IMR-90 (cell line): ENCODE results near the gene CRIP1. TPM values are rescaled to one million over a fixed set of nuclear protein-coding genes. Genes with fewer than 3 reads are reported as not detected.

Experiments
- ATAC-seq: fragments of 200-7000 bp; cut with Tn5 transposase; 2 replicates; pipeline ENCODE4 v1.9.1; 2020; ENCODE audit warnings: low read depth, mild to moderate bottlenecking, moderate library complexity
- BruUV-seq: library from RNA; stranded (reverse); fragments of 400-500 nt; replicated peaks from 2 replicates; lab custom pipeline; 2021; lab: Mats Ljungman, UMichigan
- CTCF ChIA-PET: fragments of 300-600 bp; formaldehyde crosslinking; extraction: SDS; loops from one replicate; lab custom pipeline; 2021; ENCODE audit warnings: antibody characterized with exemption; lab: Yijun Ruan, JAX
- POLR2A ChIA-PET: fragments of 300-600 bp; sonication (Branson Sonifier 250); formaldehyde crosslinking; loops from one replicate; lab custom pipeline; 2022; ENCODE audit warnings: antibody characterized with exemption; ENCODE audit not compliant: unreplicated experiment; lab: Charles Lee
- DNase-seq: peaks from one replicate; pipeline ENCODE4 v3.0.0; 2013
- H2AFZ ChIP-seq: replicated peaks from 2 replicates; pipeline ENCODE3; 2013; ENCODE audit warnings: low read length, mild to moderate bottlenecking; ENCODE audit not compliant: poor library complexity
- H2AK5ac ChIP-seq: 2 replicates; pipeline ENCODE4 v1.6.1; 2013; ENCODE audit warnings: low read depth, low read length, inconsistent platforms
- H2AK9ac ChIP-seq: replicated peaks from 2 replicates; pipeline ENCODE3; 2013; ENCODE audit warnings: mild to moderate bottlenecking, low read depth, low read length, moderate library complexity; ENCODE audit not compliant: poor library complexity
- H2BK120ac ChIP-seq: 2 replicates; pipeline ENCODE4 v1.6.1; 2013; ENCODE audit warnings: low read depth, low read length, inconsistent platforms
- H2BK15ac ChIP-seq: 3 replicates; pipeline ENCODE4 v1.6.1; 2013; ENCODE audit warnings: low read depth, low read length, inconsistent platforms
- H2BK20ac ChIP-seq: 2 replicates; pipeline ENCODE4 v1.6.1; 2013; ENCODE audit warnings: low read depth, mild to moderate bottlenecking, inconsistent platforms, low read length, moderate library complexity
- H2BK5ac ChIP-seq: 2 replicates; pipeline ENCODE4 v1.6.1; 2013; ENCODE audit warnings: mild to moderate bottlenecking, low read depth, low read length, inconsistent platforms; ENCODE audit not compliant: poor library complexity, severe bottlenecking
- H3K14ac ChIP-seq: replicated peaks from 2 replicates; pipeline ENCODE4 v1.6.1; 2013; ENCODE audit warnings: low read depth, low read length, inconsistent platforms
- H3K18ac ChIP-seq: 2 replicates; pipeline ENCODE4 v1.6.1; 2013; ENCODE audit warnings: low read depth, low read length, control low read depth
- H3K23ac ChIP-seq: 2 replicates; pipeline ENCODE4 v1.6.1; 2013; ENCODE audit warnings: low read depth, low read length, inconsistent platforms
- H3K27ac ChIP-seq: 2 replicates; pipeline ENCODE4 v1.5.1; 2013; ENCODE audit warnings: mild to moderate bottlenecking, control low read depth, low read length; ENCODE audit not compliant: insufficient read depth
- H3K27me3 ChIP-seq: 2 replicates; pipeline ENCODE4 v1.6.1; 2013; ENCODE audit warnings: low read length; ENCODE audit not compliant: control insufficient read depth, insufficient read depth
- H3K36me3 ChIP-seq: 2 replicates; pipeline ENCODE4 v1.6.1; 2013; ENCODE audit warnings: low read length, mixed read lengths; ENCODE audit not compliant: control insufficient read depth, insufficient read depth
- H3K4ac ChIP-seq: 2 replicates; pipeline ENCODE4 v1.6.1; 2013; ENCODE audit warnings: low read depth, low read length, inconsistent platforms
- H3K4me1 ChIP-seq: 2 replicates; pipeline ENCODE4 v1.6.1; 2013; ENCODE audit warnings: low read length, mixed read lengths; ENCODE audit not compliant: control insufficient read depth, insufficient read depth
- H3K4me2 ChIP-seq: 2 replicates; pipeline ENCODE4 v1.6.1; 2013; ENCODE audit warnings: low read depth, mild to moderate bottlenecking, control low read depth, low read length, moderate library complexity
- H3K4me3 ChIP-seq: 2 replicates; pipeline ENCODE4 v1.5.1; 2013; ENCODE audit warnings: low read depth, mild to moderate bottlenecking, control low read depth, low read length, moderate library complexity; ENCODE audit not compliant: insufficient read depth
- H3K56ac ChIP-seq: 2 replicates; pipeline ENCODE4 v1.6.1; 2013; ENCODE audit warnings: low read length, inconsistent platforms; ENCODE audit not compliant: insufficient read depth; ENCODE audit errors: extremely low read depth
- H3K79me1 ChIP-seq, 2 experiments: 2 replicates each; pipeline ENCODE4 v1.6.1; 2013; ENCODE audit warnings: low read length in 2 of 2, inconsistent platforms in 1 of 2, low read depth in 1 of 2
- H3K9ac ChIP-seq: 2 replicates; pipeline ENCODE4 v1.6.1; 2013; ENCODE audit warnings: low read depth, low read length, control low read depth
- H3K9me1 ChIP-seq: 2 replicates; pipeline ENCODE4 v1.6.1; 2013; ENCODE audit warnings: low read length, inconsistent platforms; ENCODE audit not compliant: insufficient read depth
- H3K9me3 ChIP-seq: 2 replicates; pipeline ENCODE4 v1.6.1; 2013; ENCODE audit warnings: low read length; ENCODE audit not compliant: control insufficient read depth, insufficient read depth
- H4K20me1 ChIP-seq: 2 replicates; pipeline ENCODE4 v1.6.1; 2013; ENCODE audit warnings: low read length, inconsistent platforms; ENCODE audit not compliant: insufficient read depth
- H4K5ac ChIP-seq: 2 replicates; pipeline ENCODE4 v1.6.1; 2013; ENCODE audit warnings: mild to moderate bottlenecking, low read depth, low read length, control low read depth
- H4K8ac ChIP-seq, 2 experiments: 2 replicates each; pipeline ENCODE4 v1.6.1; 2013; ENCODE audit warnings: low read depth in 2 of 2, low read length in 2 of 2, control low read depth in 1 of 2, inconsistent platforms in 1 of 2
- H4K91ac ChIP-seq: 2 replicates; pipeline ENCODE4 v1.6.1; 2013; ENCODE audit warnings: low read depth, low read length, inconsistent platforms; ENCODE audit not compliant: insufficient read depth
- CEBPB ChIP-seq: IDR thresholded peaks from 2 replicates; pipeline ENCODE4 v1.6.1; 2012; ENCODE audit warnings: low read depth, low read length, improper control_type of control experiment
- CHD1 ChIP-seq: IDR thresholded peaks from 2 replicates; pipeline ENCODE4 v1.6.1; 2012; ENCODE audit warnings: low read depth, low read length, improper control_type of control experiment
- FOS ChIP-seq: fragments of 150-350 bp; IDR thresholded peaks from 2 replicates; pipeline ENCODE4 v1.6.1; 2016; ENCODE audit warnings: low read depth, low read length
- MAFK ChIP-seq: IDR thresholded peaks from 2 replicates; pipeline ENCODE4 v1.6.1; 2012; ENCODE audit warnings: low read depth, low read length, improper control_type of control experiment
- MAZ ChIP-seq: IDR thresholded peaks from 2 replicates; pipeline ENCODE4 v1.6.1; 2012; ENCODE audit warnings: low read depth, mild to moderate bottlenecking, low read length, improper control_type of control experiment, moderate library complexity, borderline replicate concordance
- MXI1 ChIP-seq: IDR thresholded peaks from 2 replicates; pipeline ENCODE4 v1.6.1; 2012; ENCODE audit warnings: low read depth, mild to moderate bottlenecking, low read length, moderate library complexity, borderline replicate concordance
- NFE2L2 ChIP-seq: fragments of 150-350 bp; IDR thresholded peaks from 2 replicates; pipeline ENCODE4 v1.6.1; 2016; ENCODE audit warnings: low read depth, mild to moderate bottlenecking, low read length
- RAD21 ChIP-seq: IDR thresholded peaks from 2 replicates; pipeline ENCODE4 v1.6.1; 2012; ENCODE audit warnings: low read length, improper control_type of control experiment
- RCOR1 ChIP-seq: IDR thresholded peaks from 2 replicates; pipeline ENCODE4 v1.6.1; 2012; ENCODE audit warnings: mild to moderate bottlenecking, low read length, improper control_type of control experiment; ENCODE audit not compliant: insufficient replicate concordance
- SMC3 ChIP-seq: fragments of 150-350 bp; IDR thresholded peaks from 2 replicates; pipeline ENCODE4 v1.6.1; 2016; ENCODE audit warnings: low read depth, mild to moderate bottlenecking, antibody characterized with exemption, low read length, moderate library complexity
- WGBS, 2 experiments: methylation state at CpG; one replicate each; pipeline versions ENCODE4 v1.1.5 to v1.1.7; 2013; ENCODE audit warnings: missing lambda C conversion rate in 2 of 2; ENCODE audit not compliant: insufficient read length in 1 of 2; ENCODE audit errors: extremely low coverage in 2 of 2; 5-methylcytosine and 5-hydroxymethylcytosine counted together
- dilution Hi-C: fragments of 300-500 bp; cut with HindIII; formaldehyde crosslinking; loops from one replicate; pipeline ENCODE4 v1.14.3; 2018; ENCODE audit warnings: low sequenced_read_pairs; ENCODE audit not compliant: unreplicated experiment
- in situ Hi-C: fragments of 300-500 bp; cut with MboI; formaldehyde crosslinking; loops from 3 replicates; pipeline ENCODE4 v1.14.3; 2019; ENCODE audit warnings: low sequenced_read_pairs, inconsistent platforms, mixed read lengths
- intact Hi-C: fragments of 100-400 bp; cut with micrococcal nuclease; formaldehyde crosslinking; loops from 2 replicates; pipeline ENCODE4 v1.10.0; 2022
- polyA plus RNA-seq, 3 experiments: library from polyadenylated mRNA; depleted of rRNA; stranded (reverse); fragments of >200 nt; gene quantifications; 2 replicates each; pipeline ENCODE4 v1.2.3, GENCODE V29; 2012; ENCODE audit warnings: low replicate concordance in 1 of 3
- total RNA-seq: library from RNA; depleted of rRNA; stranded (reverse); fragments of >200 nt; gene quantifications from 2 replicates; pipeline ENCODE4 v1.2.3, GENCODE V29; 2012
- TF ChIP-seq, protein P1 (sequence below): conservative IDR thresholded peaks from 2 replicates; pipeline ENCODE4 v1.5.1; 2012; ENCODE audit warnings: mild to moderate bottlenecking, low read depth, low read length, improper control_type of control experiment
- TF ChIP-seq, protein P2 (sequence below): fragments of 150-350 bp; IDR thresholded peaks from 2 replicates; pipeline ENCODE4 v1.6.1; 2016; ENCODE audit warnings: low read depth, mild to moderate bottlenecking, low read length, moderate library complexity, borderline replicate concordance

CRIP1 gene
- total and polyA plus RNA-seq, 2 of the 4 experiments (the other 2 are of a cell fraction) = 0.21 TPM; not detected in 1

- no peak for TF ChIP-seq SMC3
These were observed 43.8 kb downstream of the CRIP1 start (continued) for GRCh38 chr14:105530285-105531087.

- Histone ChIP-seq H2BK120ac (no peak overlapping the region), H3K27me3 (peaks cover 12% of the 10 kb centered on the region), H3K56ac (no peak overlapping the region), H3K4me1 (peaks cover 9% of the 10 kb centered on the region; the same call in 1 of the 2 replicates), H3K4me2 (no peak overlapping the region), H2BK15ac (no peak overlapping the region), H2AK5ac (no peak overlapping the region), H3K9me3 (no peaks in the 10 kb centered on the region), H3K27ac (no peak overlapping the region), H3K9ac (no peak overlapping the region), H3K36me3 (no peaks in the 10 kb centered on the region), H2AFZ (no peak overlapping the region), H3K4ac (no peak overlapping the region), H3K79me1 (no peaks in the 10 kb centered on the region), H2BK20ac (no peak overlapping the region), H2AK9ac (peak overlapping the region; percentile 28), H4K20me1 (no peaks in the 10 kb centered on the region), H3K4me3 (no peak overlapping the region), H3K18ac (no peak overlapping the region), H3K14ac (no peak overlapping the region), H3K23ac (no peak overlapping the region), H2BK5ac (no peak overlapping the region), H4K8ac (no peak overlapping the region), H3K9me1 (no peaks in the 10 kb centered on the region), H4K91ac (no peak overlapping the region), H4K5ac (no peak overlapping the region)
- POLR2A ChIA-PET = no interaction called here
- DNase-seq = no peak
- no TSS peak for BruUV-seq
- WGBS, 2 experiments = 93% methylated on average over 3 of the region's 30 CpGs; no CpG with 5 or more reads in 1 of the 2 experiments
- dilution Hi-C loops (no loop called here), intact Hi-C loops (no loop called here), in situ Hi-C loops (no loop called here)
- CTCF ChIA-PET = no interaction called here
- no peak for ATAC-seq
- TF ChIP-seq CHD1 (no peak), SMC3 (no peak), MAZ (no peak), CEBPB (no peak), RCOR1 (no peak), FOS (no peak), RAD21 (no peak), MXI1 (no peak), NFE2L2 (no peak), MAFK (no peak)
- TF ChIP-seq, protein P1, sequence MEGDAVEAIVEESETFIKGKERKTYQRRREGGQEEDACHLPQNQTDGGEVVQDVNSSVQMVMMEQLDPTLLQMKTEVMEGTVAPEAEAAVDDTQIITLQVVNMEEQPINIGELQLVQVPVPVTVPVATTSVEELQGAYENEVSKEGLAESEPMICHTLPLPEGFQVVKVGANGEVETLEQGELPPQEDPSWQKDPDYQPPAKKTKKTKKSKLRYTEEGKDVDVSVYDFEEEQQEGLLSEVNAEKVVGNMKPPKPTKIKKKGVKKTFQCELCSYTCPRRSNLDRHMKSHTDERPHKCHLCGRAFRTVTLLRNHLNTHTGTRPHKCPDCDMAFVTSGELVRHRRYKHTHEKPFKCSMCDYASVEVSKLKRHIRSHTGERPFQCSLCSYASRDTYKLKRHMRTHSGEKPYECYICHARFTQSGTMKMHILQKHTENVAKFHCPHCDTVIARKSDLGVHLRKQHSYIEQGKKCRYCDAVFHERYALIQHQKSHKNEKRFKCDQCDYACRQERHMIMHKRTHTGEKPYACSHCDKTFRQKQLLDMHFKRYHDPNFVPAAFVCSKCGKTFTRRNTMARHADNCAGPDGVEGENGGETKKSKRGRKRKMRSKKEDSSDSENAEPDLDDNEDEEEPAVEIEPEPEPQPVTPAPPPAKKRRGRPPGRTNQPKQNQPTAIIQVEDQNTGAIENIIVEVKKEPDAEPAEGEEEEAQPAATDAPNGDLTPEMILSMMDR = no peak
- TF ChIP-seq, protein P2, sequence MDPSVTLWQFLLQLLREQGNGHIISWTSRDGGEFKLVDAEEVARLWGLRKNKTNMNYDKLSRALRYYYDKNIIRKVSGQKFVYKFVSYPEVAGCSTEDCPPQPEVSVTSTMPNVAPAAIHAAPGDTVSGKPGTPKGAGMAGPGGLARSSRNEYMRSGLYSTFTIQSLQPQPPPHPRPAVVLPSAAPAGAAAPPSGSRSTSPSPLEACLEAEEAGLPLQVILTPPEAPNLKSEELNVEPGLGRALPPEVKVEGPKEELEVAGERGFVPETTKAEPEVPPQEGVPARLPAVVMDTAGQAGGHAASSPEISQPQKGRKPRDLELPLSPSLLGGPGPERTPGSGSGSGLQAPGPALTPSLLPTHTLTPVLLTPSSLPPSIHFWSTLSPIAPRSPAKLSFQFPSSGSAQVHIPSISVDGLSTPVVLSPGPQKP = no peak
These were observed 44.6 kb downstream of the CRIP1 start for GRCh38 chr14:105531088-105531893.
